ENCODE measurements around the gene CEACAM7.
"Not testable (repeated sequence)": the region's sequence is repeated elsewhere in the genome, so short reads cannot be mapped to it uniquely, and the experiment has no call there.

DNA sequence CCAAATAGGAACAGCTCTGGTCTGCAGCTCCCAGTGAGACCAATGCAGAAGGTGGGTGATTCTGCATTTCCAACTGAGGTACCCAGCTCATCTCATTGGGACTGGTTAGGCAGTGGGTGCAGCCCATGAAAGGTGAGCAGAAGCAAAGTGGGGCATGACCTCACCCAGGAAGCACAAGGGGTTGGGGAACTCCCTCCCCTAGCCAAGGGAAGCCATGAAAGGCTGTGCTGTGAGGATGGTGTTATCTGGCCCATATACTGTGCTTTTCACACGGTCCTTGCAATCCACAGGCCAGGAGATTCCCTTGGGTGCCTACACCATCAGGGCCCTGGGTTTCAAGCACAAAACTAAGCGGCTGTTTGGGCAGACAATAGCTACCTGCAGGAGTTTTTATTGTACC is 31.3 kb downstream of the CEACAM7 start:
- TF ChIP-seq, protein P1, sequence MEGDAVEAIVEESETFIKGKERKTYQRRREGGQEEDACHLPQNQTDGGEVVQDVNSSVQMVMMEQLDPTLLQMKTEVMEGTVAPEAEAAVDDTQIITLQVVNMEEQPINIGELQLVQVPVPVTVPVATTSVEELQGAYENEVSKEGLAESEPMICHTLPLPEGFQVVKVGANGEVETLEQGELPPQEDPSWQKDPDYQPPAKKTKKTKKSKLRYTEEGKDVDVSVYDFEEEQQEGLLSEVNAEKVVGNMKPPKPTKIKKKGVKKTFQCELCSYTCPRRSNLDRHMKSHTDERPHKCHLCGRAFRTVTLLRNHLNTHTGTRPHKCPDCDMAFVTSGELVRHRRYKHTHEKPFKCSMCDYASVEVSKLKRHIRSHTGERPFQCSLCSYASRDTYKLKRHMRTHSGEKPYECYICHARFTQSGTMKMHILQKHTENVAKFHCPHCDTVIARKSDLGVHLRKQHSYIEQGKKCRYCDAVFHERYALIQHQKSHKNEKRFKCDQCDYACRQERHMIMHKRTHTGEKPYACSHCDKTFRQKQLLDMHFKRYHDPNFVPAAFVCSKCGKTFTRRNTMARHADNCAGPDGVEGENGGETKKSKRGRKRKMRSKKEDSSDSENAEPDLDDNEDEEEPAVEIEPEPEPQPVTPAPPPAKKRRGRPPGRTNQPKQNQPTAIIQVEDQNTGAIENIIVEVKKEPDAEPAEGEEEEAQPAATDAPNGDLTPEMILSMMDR (IDR thresholded peaks at IDR 0.05), result not testable (repeated sequence)
- TF ChIP-seq POLR2A (IDR thresholded peaks at IDR 0.05), result not testable (repeated sequence)

All from heart left ventricle (tissue), 13 donors.